Keratinocyte (primary cell): ENCODE data around the gene INAVA. TPM values are rescaled to one million over a fixed set of nuclear protein-coding genes. Genes with fewer than 3 reads are reported as not detected.
A peak's percentile ranks its signal among the peaks of the same experiment; 100 is the strongest.

Source experiments
- DNase-seq: peaks from one replicate; pipeline ENCODE4 v3.0.0-alpha.2; 2011; ENCODE audit warnings: low read depth, missing footprints, low spot score
- FAIRE-seq: peaks from 2 replicates; lab custom pipeline; 2011; peaks lifted over from hg19 to GRCh38; lab: Jason Lieb, UNC
- H2AFZ ChIP-seq: 2 replicates; pipeline ENCODE4 v1.6.0; 2012; ENCODE audit warnings: low read length, control low read depth, inconsistent platforms; ENCODE audit not compliant: control insufficient read depth
- H3K27ac ChIP-seq: 2 replicates; pipeline ENCODE4 v1.5.1; 2011; ENCODE audit warnings: low read length; ENCODE audit not compliant: control insufficient read depth, insufficient read depth
- H3K27me3 ChIP-seq: 3 replicates; pipeline ENCODE4 v1.6.0; 2011; ENCODE audit warnings: low read length; ENCODE audit not compliant: control insufficient read depth, insufficient read depth; ENCODE audit errors: extremely low read depth
- H3K36me3 ChIP-seq, 2 experiments: 2 replicates in 1 of 2; 3 replicates in 1 of 2; pipeline ENCODE4 v1.5.1; 2011; ENCODE audit warnings: low read length in 2 of 2, mild to moderate bottlenecking in 1 of 2; ENCODE audit not compliant: control insufficient read depth in 2 of 2, insufficient read depth in 2 of 2; ENCODE audit errors: extremely low read depth in 1 of 2
- H3K4me1 ChIP-seq: 3 replicates; pipeline ENCODE4 v1.5.1; 2011; ENCODE audit warnings: low read length; ENCODE audit not compliant: control insufficient read depth, insufficient read depth; ENCODE audit errors: extremely low read depth
- H3K4me2 ChIP-seq: 3 replicates; pipeline ENCODE4 v1.6.0; 2011; ENCODE audit warnings: low read depth, low read length; ENCODE audit not compliant: control insufficient read depth, insufficient read depth; ENCODE audit errors: extremely low read depth
- H3K4me3 ChIP-seq, 3 experiments: fragments of 200-600 bp in 1 of 3; sonication (generic) in 1 of 3; 2 replicates in 2 of 3; 3 replicates in 1 of 3; pipeline ENCODE4 v1.5.1; 2011 to 2016; ENCODE audit warnings: low read length in 3 of 3, mild to moderate bottlenecking in 3 of 3, control low read depth in 2 of 3, inconsistent platforms in 1 of 3, low read depth in 1 of 3, mixed read lengths in 1 of 3, mixed run types in 1 of 3, moderate library complexity in 1 of 3; ENCODE audit not compliant: control insufficient read depth in 2 of 3, insufficient read depth in 2 of 3; ENCODE audit errors: extremely low read depth in 1 of 3
- H3K79me2 ChIP-seq: 2 replicates; pipeline ENCODE4 v1.6.0; 2012; ENCODE audit warnings: low read length; ENCODE audit not compliant: control insufficient read depth, insufficient read depth
- H3K9ac ChIP-seq: 3 replicates; pipeline ENCODE4 v1.6.0; 2011; ENCODE audit warnings: low read length; ENCODE audit not compliant: control insufficient read depth, insufficient read depth; ENCODE audit errors: extremely low read depth
- H3K9me1 ChIP-seq: 3 replicates; pipeline ENCODE4 v1.6.0; 2011; ENCODE audit warnings: low read length; ENCODE audit not compliant: control insufficient read depth, insufficient read depth; ENCODE audit errors: extremely low read depth
- H3K9me3 ChIP-seq: 2 replicates; pipeline ENCODE4 v1.5.1; 2012; ENCODE audit warnings: low read depth, low read length; ENCODE audit not compliant: control insufficient read depth
- H4K20me1 ChIP-seq: 3 replicates; pipeline ENCODE4 v1.6.0; 2011; ENCODE audit warnings: low read length; ENCODE audit not compliant: control insufficient read depth, insufficient read depth; ENCODE audit errors: extremely low read depth
- CTCF ChIP-seq, 3 experiments: IDR thresholded peaks in 1 of 3; conservative IDR thresholded peaks in 1 of 3; optimal IDR thresholded peaks in 1 of 3; 2 replicates in 2 of 3; 3 replicates in 1 of 3; pipeline versions ENCODE3 to v1.5.1; 2011; ENCODE audit warnings: low read length in 3 of 3, mild to moderate bottlenecking in 3 of 3, moderate library complexity in 2 of 3, control low read depth in 1 of 3, inconsistent platforms in 1 of 3; ENCODE audit not compliant: insufficient read depth in 2 of 3; ENCODE audit errors: extremely low read depth in 1 of 3
- EZH2 ChIP-seq: IDR thresholded peaks from one replicate; pipeline ENCODE4 v1.6.1; 2012; ENCODE audit warnings: inconsistent platforms, mild to moderate bottlenecking, low read length, moderate library complexity
- dilution Hi-C: fragments of 300-500 bp; cut with MboI; formaldehyde crosslinking; loops from one replicate; pipeline ENCODE4 v1.7.0; 2020; ENCODE audit warnings: low sequenced_read_pairs; ENCODE audit not compliant: extremely low pct_ligation_motif_present
- polyA plus RNA-seq, 5 experiments: library from polyadenylated mRNA; depleted of rRNA in 3 of 5; stranded (reverse) in 3 of 5; stranded (forward) in 1 of 5; unstranded in 1 of 5; fragments of >200 nt; gene quantifications; 1 replicate in 1 of 5; 2 replicates in 3 of 5; 3 replicates in 1 of 5; pipeline versions ENCODE4 v1.2.1 to v1.2.3, GENCODE V29; 2011 to 2012; ENCODE audit warnings: missing spikeins in 2 of 5, low read depth in 1 of 5, low replicate concordance in 1 of 5

INAVA gene
- polyA plus RNA-seq, 1 donor (not counting 4 experiments of a cell fraction or from before 2014, with no cell fraction given) = 12.5 TPM

DNA sequence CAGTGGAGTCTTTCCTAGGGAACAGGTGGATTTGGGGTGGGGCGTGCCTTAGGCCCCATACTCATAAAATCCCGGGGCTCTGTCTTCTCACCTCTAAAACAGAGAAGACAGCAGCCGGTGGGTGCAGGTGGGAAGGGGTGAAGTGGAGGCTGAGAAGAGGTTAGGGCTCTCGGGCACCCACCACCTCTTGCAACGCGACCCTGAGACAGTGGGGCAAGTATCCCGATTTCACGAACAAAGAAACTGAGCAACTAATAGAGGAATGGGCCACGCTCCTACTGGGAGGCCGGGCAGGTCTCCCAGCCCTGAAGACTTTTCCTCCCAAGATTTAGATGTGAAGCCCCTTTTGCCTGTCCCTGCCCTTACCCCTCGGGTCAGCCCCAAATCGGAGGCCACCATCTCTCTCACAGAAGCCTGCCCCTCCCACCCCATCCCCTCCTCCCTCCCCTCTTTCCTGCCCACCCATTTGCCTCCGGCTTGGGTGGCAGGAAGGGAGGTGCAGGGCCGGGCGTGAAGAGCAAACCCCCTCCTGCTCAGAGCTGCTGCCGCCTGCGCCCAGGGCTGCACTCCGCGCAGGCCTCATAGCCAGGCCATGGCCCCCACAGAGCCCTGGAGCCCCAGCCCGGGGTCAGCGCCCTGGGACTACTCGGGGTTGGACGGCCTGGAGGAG lies 22.1 kb upstream of the INAVA start, which contains the start of gene GPR25:
Gene GPR25, plus strand, starts transcription at position 536 of the 670 bp plus-strand sequence. Its CDS starts 57 bp downstream, at position 593.
- Histone ChIP-seq H3K27me3 (peaks cover 37% of the 10 kb centered on the region), H3K9me1 (no peaks in the 10 kb centered on the region), H3K9me3 (no peaks in the 10 kb centered on the region), H3K9ac (no peak within 1 kb of the TSS), H3K79me2 (no peaks in the 10 kb centered on the region), H4K20me1 (no peaks in the 10 kb centered on the region), H2AFZ (no peak within 1 kb of the TSS), H3K36me3 (no peaks in the 10 kb centered on the region), H3K4me1 (no peaks in the 10 kb centered on the region), H3K4me2 (no peak within 1 kb of the TSS), H3K27ac (no peak within 1 kb of the TSS), H3K4me3 (no peak within 1 kb of the TSS)
- TF ChIP-seq EZH2 (no peak), CTCF (optimal IDR thresholded peaks at IDR 0.05 in 1 of 3, IDR thresholded peaks at IDR 0.05 in 1 of 3, conservative IDR thresholded peaks at IDR 0.05 in 1 of 3; ENCODE audit: extremely low read depth in 1 of 3, insufficient read depth in 2 of 3, low read length in 3 of 3) (no peak)
- DNase-seq (no peak), FAIRE-seq (no peak)
- dilution Hi-C loops = no loop called here

- dilution Hi-C loops = no loop called here
- Histone ChIP-seq H3K79me2 (no peaks in the 10 kb centered on the region), H3K36me3 (no peaks in the 10 kb centered on the region), H2AFZ (no peak overlapping the region), H3K9me3 (no peaks in the 10 kb centered on the region), H3K4me2 (no peak overlapping the region), H3K4me1 (no peaks in the 10 kb centered on the region), H3K27ac (no peak overlapping the region), H3K27me3 (peaks cover 37% of the 10 kb centered on the region), H3K4me3 (no peak overlapping the region), H3K9ac (no peak overlapping the region), H3K9me1 (no peaks in the 10 kb centered on the region), H4K20me1 (no peaks in the 10 kb centered on the region)
- FAIRE-seq (no peak), DNase-seq (no peak)
- TF ChIP-seq CTCF (optimal IDR thresholded peaks at IDR 0.05 in 1 of 3, IDR thresholded peaks at IDR 0.05 in 1 of 3, conservative IDR thresholded peaks at IDR 0.05 in 1 of 3; ENCODE audit: extremely low read depth in 1 of 3, insufficient read depth in 2 of 3, low read length in 3 of 3) (no peak), EZH2 (peak; percentile 71)
Observed at GRCh38 chr1:200873116-200873670, 21.5 kb upstream of the INAVA start.
